A549 (cell line): ENCODE results near the gene ABLIM1. TPM values are rescaled to one million over a fixed set of nuclear protein-coding genes. Genes with fewer than 3 reads are reported as not detected.

Source experiments
- ATAC-seq, 2 experiments: fragments of 200-7000 bp in 1 of 2; fragments of >200 bp in 1 of 2; cut with Nextera tagmentation in 1 of 2; cut with Tn5 transposase in 1 of 2; 3 replicates each; pipeline versions ENCODE4 v1.8.0 to v1.9.1; 2018 to 2020; ENCODE audit warnings: mild to moderate bottlenecking in 1 of 2, moderate library complexity in 1 of 2
- CTCF ChIA-PET: fragments of 300-600 bp; sonication (Branson Sonifier 250); formaldehyde crosslinking; extraction: SDS; loops from one replicate; lab custom pipeline; 2021; ENCODE audit warnings: antibody characterized with exemption, inconsistent platforms; lab: Yijun Ruan, JAX
- POLR2A ChIA-PET: fragments of 350-600 bp; formaldehyde crosslinking; extraction: SDS; loops from one replicate; lab custom pipeline; 2021; ENCODE audit warnings: antibody characterized with exemption, inconsistent platforms; lab: Yijun Ruan, JAX
- DNase-seq, 2 experiments: peaks; one replicate each; pipeline versions ENCODE4 v3.0.0 to v3.0.0-alpha.2; 2011 to 2016; ENCODE audit warnings: low read depth in 1 of 2, low spot score in 1 of 2
- FAIRE-seq: peaks from 2 replicates; lab custom pipeline; 2011; peaks lifted over from hg19 to GRCh38; lab: Jason Lieb, UNC
- H3K27ac ChIP-seq, 2 experiments: fragments of >200 bp; sonication (Bioruptor Twin); formaldehyde crosslinking; 3 replicates each; pipeline ENCODE4 v1.5.1; 2016 to 2017
- H3K4me1 ChIP-seq: fragments of >200 bp; sonication (Bioruptor Twin); formaldehyde crosslinking; 3 replicates; pipeline ENCODE4 v1.6.1; 2016
- H3K4me2 ChIP-seq: fragments of >200 bp; sonication (Bioruptor Twin); formaldehyde crosslinking; 3 replicates; pipeline ENCODE4 v1.6.1; 2016
- H3K4me3 ChIP-seq: fragments of >200 bp; sonication (Bioruptor Twin); formaldehyde crosslinking; 3 replicates; pipeline ENCODE4 v1.5.1; 2016
- H3K9me3 ChIP-seq: fragments of >200 bp; sonication (Bioruptor Twin); formaldehyde crosslinking; 3 replicates; pipeline ENCODE4 v1.6.1; 2016
- ATOH8 ChIP-seq: fragments of 250-450 bp; sonication (Bioruptor Pico); IDR thresholded peaks from 2 replicates; pipeline ENCODE4 v1.5.0; 2020; ENCODE audit warnings: low read depth, mild to moderate bottlenecking, moderate library complexity
- CEBPB ChIP-seq, 2 experiments: fragments of >200 bp in 1 of 2; sonication (Bioruptor Twin) in 1 of 2; formaldehyde crosslinking in 1 of 2; IDR thresholded peaks; 2 replicates each; pipeline ENCODE4 v1.6.1; 2012 to 2016
- CHD2 ChIP-seq: fragments of 150-350 bp; IDR thresholded peaks from 2 replicates; pipeline ENCODE4 v1.6.1; 2014; ENCODE audit warnings: low read length; ENCODE audit not compliant: partially characterized antibody
- EHF ChIP-seq: fragments of 250-450 bp; sonication (Bioruptor Pico); IDR thresholded peaks from 2 replicates; pipeline ENCODE4 v1.5.0; 2020; ENCODE audit warnings: mild to moderate bottlenecking
- ESRRA ChIP-seq: fragments of 150-350 bp; IDR thresholded peaks from 2 replicates; pipeline ENCODE4 v1.6.1; 2014; ENCODE audit warnings: mild to moderate bottlenecking, low read length, borderline replicate concordance
- FOSL2 ChIP-seq, 2 experiments: fragments of 450-650 bp in 1 of 2; fragments of >200 bp in 1 of 2; sonication (Bioruptor Twin) in 1 of 2; formaldehyde crosslinking; IDR thresholded peaks; 2 replicates each; pipeline versions ENCODE4 v1.5.0 to v1.6.1; 2016 to 2020; ENCODE audit warnings: mild to moderate bottlenecking in 1 of 2, moderate library complexity in 1 of 2
- HDAC2 ChIP-seq: fragments of 200-600 bp; sonication (generic); IDR thresholded peaks from 2 replicates; pipeline ENCODE4 v1.6.1; 2016
- JUN ChIP-seq, 2 experiments: fragments of >200 bp; sonication (Bioruptor Twin); formaldehyde crosslinking; IDR thresholded peaks; 2 replicates in 1 of 2; 3 replicates in 1 of 2; pipeline ENCODE4 v1.6.1; 2016 to 2017
- MAZ ChIP-seq: fragments of 150-350 bp; IDR thresholded peaks from 2 replicates; pipeline ENCODE4 v1.6.1; 2014; ENCODE audit warnings: antibody characterized with exemption, low read depth, low read length, borderline replicate concordance
- MYC ChIP-seq: IDR thresholded peaks from 2 replicates; pipeline ENCODE4 v1.6.1; 2012; ENCODE audit warnings: mild to moderate bottlenecking, inconsistent platforms, low read length, improper control_type of control experiment, borderline replicate concordance
- NFE2L2 ChIP-seq: fragments of 150-350 bp; conservative IDR thresholded peaks from 2 replicates; pipeline ENCODE4 v1.6.1; 2014; ENCODE audit warnings: low read length
- NR3C1 ChIP-seq: fragments of >200 bp; sonication (Bioruptor Twin); formaldehyde crosslinking; IDR thresholded peaks from 3 replicates; pipeline ENCODE4 v1.6.1; 2017
- RFX5 ChIP-seq: fragments of 450-650 bp; IDR thresholded peaks from 2 replicates; pipeline ENCODE4 v1.7.1; 2014; ENCODE audit warnings: antibody characterized with exemption, mild to moderate bottlenecking, moderate library complexity
- RNF2 ChIP-seq: fragments of 200-600 bp; sonication (generic); IDR thresholded peaks from 2 replicates; pipeline ENCODE4 v1.6.1; 2016; ENCODE audit warnings: low read depth, mild to moderate bottlenecking, antibody characterized with exemption, moderate library complexity, borderline replicate concordance
- SMC3 ChIP-seq: fragments of >200 bp; sonication (Bioruptor Twin); formaldehyde crosslinking; IDR thresholded peaks from 3 replicates; pipeline ENCODE4 v1.6.1; 2018; ENCODE audit warnings: inconsistent platforms
- ZFP36 ChIP-seq: fragments of 450-650 bp; IDR thresholded peaks from 2 replicates; pipeline ENCODE4 v1.6.1; 2014; ENCODE audit warnings: borderline replicate concordance; ENCODE audit not compliant: partially characterized antibody
- ZNF302 ChIP-seq: fragments of 250-450 bp; sonication (Bioruptor Pico); IDR thresholded peaks from 2 replicates; pipeline ENCODE4 v1.9.0; 2021; ENCODE audit warnings: inconsistent platforms, mild to moderate bottlenecking, moderate library complexity
- WGBS: methylation state at CpG from one replicate; pipeline ENCODE4 v1.1.6; 2017; ENCODE audit errors: missing lambda C conversion rate; 5-methylcytosine and 5-hydroxymethylcytosine counted together
- polyA plus RNA-seq, 4 experiments: library from polyadenylated mRNA; depleted of rRNA in 3 of 4; stranded (reverse); fragments of >200 nt; fragmentation: RNase III in 1 of 4; extraction: RNeasy Plus Mini Kit Qiagen cat#74134 plus additional on column Dnase treatment in 1 of 4; gene quantifications; 2 replicates in 3 of 4; 3 replicates in 1 of 4; pipeline ENCODE4 v1.2.3, GENCODE V29; 2011 to 2017
- TF ChIP-seq, protein P1 (sequence below): IDR thresholded peaks from 2 replicates; pipeline ENCODE4 v1.6.1; 2012
- TF ChIP-seq, protein P2 (sequence below): fragments of 150-350 bp; IDR thresholded peaks from 2 replicates; pipeline ENCODE4 v1.6.1; 2014; ENCODE audit warnings: low read depth, mild to moderate bottlenecking, low read length
- TF ChIP-seq, protein P3 (sequence below): fragments of >200 bp; sonication (Bioruptor Twin); formaldehyde crosslinking; IDR thresholded peaks from 2 replicates; pipeline ENCODE4 v1.6.1; 2016
- TF ChIP-seq, protein P4 (sequence below): IDR thresholded peaks from 2 replicates; pipeline ENCODE4 v1.6.1; 2012

Gene ABLIM1
- polyA plus RNA-seq, 2 of the 4 experiments (the other 2 are of a cell fraction): 21.4 to 70.2 TPM

DNA sequence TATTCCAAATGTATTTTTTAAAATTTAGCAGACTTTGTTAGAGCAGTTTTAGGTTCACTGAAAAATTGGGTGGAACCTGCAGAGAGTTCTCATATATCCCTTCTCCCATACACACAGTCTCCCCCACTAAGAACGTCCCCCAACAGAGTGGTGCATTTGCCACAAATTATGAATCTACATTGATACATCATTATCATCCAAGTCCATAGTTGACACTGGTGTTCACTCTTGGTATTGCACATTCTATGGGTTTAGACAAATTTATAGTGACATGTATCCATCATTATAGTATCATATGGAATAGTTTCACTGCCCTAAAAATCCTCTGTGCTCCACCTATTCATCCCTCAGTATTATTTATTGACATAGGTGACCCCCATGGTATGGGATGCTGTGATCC, 156.4 kb downstream of the ABLIM1 start:
- 0 out of 6 replicates have a peak, but pooled peaks of 1 of the 2 experiments have one; percentile 40 for ATAC-seq
- Histone ChIP-seq H3K4me2 (no peak overlapping the region), H3K9me3 (no peaks in the 10 kb centered on the region), H3K4me1 (peaks cover 21% of the 10 kb centered on the region), H3K27ac (no peak overlapping the region), H3K4me3 (no peak overlapping the region)
- TF ChIP-seq, protein P1, sequence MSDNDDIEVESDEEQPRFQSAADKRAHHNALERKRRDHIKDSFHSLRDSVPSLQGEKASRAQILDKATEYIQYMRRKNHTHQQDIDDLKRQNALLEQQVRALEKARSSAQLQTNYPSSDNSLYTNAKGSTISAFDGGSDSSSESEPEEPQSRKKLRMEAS: no peak
- TF ChIP-seq CHD2 (no peak), ZFP36 (no peak), RFX5 (no peak), ZNF302 (CRISPR knock-in tag) (no peak), RNF2 (no peak), HDAC2 (no peak), ESRRA (no peak), MYC (no peak), SMC3 (no peak), ATOH8 (no peak), MAZ (no peak), CEBPB (IDR thresholded peaks at IDR 0.05) (no peak), NR3C1 (no peak)
- TF ChIP-seq, protein P2, sequence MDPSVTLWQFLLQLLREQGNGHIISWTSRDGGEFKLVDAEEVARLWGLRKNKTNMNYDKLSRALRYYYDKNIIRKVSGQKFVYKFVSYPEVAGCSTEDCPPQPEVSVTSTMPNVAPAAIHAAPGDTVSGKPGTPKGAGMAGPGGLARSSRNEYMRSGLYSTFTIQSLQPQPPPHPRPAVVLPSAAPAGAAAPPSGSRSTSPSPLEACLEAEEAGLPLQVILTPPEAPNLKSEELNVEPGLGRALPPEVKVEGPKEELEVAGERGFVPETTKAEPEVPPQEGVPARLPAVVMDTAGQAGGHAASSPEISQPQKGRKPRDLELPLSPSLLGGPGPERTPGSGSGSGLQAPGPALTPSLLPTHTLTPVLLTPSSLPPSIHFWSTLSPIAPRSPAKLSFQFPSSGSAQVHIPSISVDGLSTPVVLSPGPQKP: no peak
- TF ChIP-seq, protein P3, sequence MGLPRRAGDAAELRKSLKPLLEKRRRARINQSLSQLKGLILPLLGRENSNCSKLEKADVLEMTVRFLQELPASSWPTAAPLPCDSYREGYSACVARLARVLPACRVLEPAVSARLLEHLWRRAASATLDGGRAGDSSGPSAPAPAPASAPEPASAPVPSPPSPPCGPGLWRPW: no peak
- CTCF ChIA-PET: interaction anchor here (1.4 kb wide), 1 partner anchor 10 kb away, joined by 4 read pairs; no protein-coding TSS in a partner anchor
- no peak for DNase-seq
- WGBS: 85% methylated on average over 1 of the region's 1 CpG
- POLR2A ChIA-PET: no interaction called here
- FAIRE-seq: no peak

DNA sequence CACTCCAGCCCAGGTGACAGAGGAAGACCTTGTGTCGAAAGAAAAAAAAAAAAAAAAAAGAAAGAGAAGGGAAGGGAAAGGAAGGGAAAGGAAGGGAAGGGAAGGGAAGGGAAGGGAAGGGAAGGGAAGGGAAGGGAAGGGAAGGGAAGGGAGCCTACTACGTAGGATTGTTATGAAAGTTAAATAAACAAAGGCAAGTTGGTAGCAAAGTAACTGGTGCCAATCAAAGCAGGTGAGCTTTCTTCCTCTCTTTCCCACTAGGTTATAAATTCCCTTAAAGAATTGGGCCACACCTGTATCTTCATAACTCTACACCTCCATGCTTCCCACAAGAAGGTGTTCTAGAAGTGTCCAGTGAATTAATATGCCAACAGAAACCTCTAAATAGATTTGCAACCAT, 157.4 kb downstream of the ABLIM1 start:
- Histone ChIP-seq H3K4me2 (no peak overlapping the region), H3K27ac (no peak overlapping the region), H3K9me3 (no peaks in the 10 kb centered on the region), H3K4me3 (no peak overlapping the region), H3K4me1 (peaks cover 12% of the 10 kb centered on the region)
- WGBS: 68% methylated on average over 1 of the region's 2 CpGs
- TF ChIP-seq JUN (IDR thresholded peaks at IDR 0.05) (no peak), ZNF302 (CRISPR knock-in tag) (no peak), MYC (no peak), NFE2L2 (no peak), FOSL2 (IDR thresholded peaks at IDR 0.05) (no peak), FOSL2 (CRISPR knock-in tag; IDR thresholded peaks at IDR 0.05) (no peak), EHF (CRISPR knock-in tag) (no peak)
- TF ChIP-seq, protein P4, sequence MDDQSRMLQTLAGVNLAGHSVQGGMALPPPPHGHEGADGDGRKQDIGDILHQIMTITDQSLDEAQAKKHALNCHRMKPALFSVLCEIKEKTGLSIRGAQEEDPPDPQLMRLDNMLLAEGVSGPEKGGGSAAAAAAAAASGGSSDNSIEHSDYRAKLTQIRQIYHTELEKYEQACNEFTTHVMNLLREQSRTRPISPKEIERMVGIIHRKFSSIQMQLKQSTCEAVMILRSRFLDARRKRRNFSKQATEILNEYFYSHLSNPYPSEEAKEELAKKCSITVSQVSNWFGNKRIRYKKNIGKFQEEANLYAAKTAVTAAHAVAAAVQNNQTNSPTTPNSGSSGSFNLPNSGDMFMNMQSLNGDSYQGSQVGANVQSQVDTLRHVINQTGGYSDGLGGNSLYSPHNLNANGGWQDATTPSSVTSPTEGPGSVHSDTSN: no peak
- ATAC-seq (no peak), FAIRE-seq (no peak), DNase-seq (no peak)
- ChIA-PET POLR2A (no interaction called here), CTCF (interaction anchor here (1.1 kb wide), 1 partner anchor 52 kb away, joined by 3 read pairs; no protein-coding TSS in a partner anchor)
